ENCODE measurements around the gene OR12D1.

The OR12D1 gene

GRCh38 chr6:29465801-29466200 is 51.1 kb downstream of the OR12D1 start:
- DNase-seq = no peak

GRCh38 chr6:29466241-29466640 is 51.5 kb downstream of the OR12D1 start:
- no peak for DNase-seq

All from OCI-M1 (cell line).